ENCODE results near the gene BICD1.

DNA sequence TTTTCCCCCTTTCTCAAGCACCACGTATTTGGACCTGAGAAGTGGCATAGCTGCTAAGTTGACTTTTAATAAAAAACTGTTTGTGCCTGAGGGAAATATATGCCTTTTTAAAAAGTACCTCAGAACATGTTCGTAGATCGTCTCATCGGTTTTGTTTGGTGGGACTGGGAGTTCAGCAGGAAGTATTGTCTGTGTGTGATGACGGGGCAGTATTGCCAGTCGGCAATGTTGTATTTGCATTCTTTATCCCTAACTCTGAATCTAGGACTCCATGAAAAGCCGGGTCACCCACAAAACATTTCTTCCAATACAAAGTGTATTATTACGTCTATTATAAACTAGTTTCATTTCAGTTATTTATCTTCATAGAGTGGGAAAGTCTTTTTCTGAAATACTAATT, 273.0 kb downstream of the BICD1 start:
- no peak for TF ChIP-seq POLR2A (IDR thresholded peaks at IDR 0.05)
- TF ChIP-seq, protein P1, sequence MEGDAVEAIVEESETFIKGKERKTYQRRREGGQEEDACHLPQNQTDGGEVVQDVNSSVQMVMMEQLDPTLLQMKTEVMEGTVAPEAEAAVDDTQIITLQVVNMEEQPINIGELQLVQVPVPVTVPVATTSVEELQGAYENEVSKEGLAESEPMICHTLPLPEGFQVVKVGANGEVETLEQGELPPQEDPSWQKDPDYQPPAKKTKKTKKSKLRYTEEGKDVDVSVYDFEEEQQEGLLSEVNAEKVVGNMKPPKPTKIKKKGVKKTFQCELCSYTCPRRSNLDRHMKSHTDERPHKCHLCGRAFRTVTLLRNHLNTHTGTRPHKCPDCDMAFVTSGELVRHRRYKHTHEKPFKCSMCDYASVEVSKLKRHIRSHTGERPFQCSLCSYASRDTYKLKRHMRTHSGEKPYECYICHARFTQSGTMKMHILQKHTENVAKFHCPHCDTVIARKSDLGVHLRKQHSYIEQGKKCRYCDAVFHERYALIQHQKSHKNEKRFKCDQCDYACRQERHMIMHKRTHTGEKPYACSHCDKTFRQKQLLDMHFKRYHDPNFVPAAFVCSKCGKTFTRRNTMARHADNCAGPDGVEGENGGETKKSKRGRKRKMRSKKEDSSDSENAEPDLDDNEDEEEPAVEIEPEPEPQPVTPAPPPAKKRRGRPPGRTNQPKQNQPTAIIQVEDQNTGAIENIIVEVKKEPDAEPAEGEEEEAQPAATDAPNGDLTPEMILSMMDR (IDR thresholded peaks at IDR 0.05) = no peak
